ENCODE data around the gene DNAJC17.

The DNAJC17 gene

DNA sequence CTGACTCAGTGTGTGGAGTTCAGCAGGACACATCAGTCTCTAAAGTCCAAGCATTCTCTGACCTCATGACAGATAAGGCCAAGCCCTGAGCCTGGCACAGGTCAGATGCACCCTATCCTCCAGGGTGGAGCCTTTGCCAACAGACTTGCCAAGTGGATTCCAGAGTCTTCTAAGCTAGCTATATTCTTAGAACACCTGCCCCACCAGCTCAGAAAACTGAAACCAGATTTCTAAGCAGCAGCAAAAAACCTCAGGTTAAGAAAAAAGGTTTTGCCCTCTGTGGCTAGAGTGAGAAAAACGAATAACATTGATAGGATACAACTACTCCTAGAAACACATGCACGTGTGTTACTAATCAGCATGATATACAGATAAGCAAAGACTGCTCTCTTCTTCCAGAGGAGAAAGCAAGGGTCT is 63.8 kb downstream of the DNAJC17 start:
- Histone ChIP-seq H3K4me1 (ENCODE audit: control insufficient read depth, insufficient read depth, low read length) (no peaks in the 10 kb centered on the region), H3K9me3 (ENCODE audit: control insufficient read depth, low read length) (no peaks in the 10 kb centered on the region), H3K36me3 (ENCODE audit: control insufficient read depth, insufficient read depth, low read length) (peaks cover 15% of the 10 kb centered on the region), H3K27me3 (ENCODE audit: control insufficient read depth, insufficient read depth, low read length, poor library complexity, severe bottlenecking) (no peaks in the 10 kb centered on the region), H3K4me3 (ENCODE audit: insufficient read depth, low read depth, low read length) (no peak overlapping the region), H3K27ac (ENCODE audit: insufficient read depth, low read depth, low read length, poor library complexity, severe bottlenecking) (no peak overlapping the region)
- WGBS, 2 experiments: 95 to 96% methylated on average over 2 of the region's 2 CpGs

DNA sequence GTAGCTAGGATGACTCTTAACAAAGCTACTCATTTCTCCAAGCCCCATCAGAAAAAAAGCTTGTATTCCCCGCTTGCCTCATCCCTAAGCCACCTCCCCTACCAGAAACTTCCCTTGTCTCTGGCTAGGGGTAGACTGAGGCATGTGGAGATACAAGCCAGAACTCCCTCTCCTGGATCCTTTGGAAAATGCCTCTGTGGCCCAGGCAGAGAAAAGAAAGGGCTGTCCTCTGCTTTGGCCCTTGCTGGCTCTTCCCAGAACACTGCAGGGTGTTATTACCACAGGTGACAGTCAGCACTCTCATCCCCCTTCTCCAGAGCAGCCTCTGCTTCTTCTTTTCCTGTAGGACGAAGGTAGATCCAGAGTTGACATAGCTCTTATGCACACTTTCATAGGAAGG is 67.4 kb downstream of the DNAJC17 start:
- H3K9me3 ChIP-seq (ENCODE audit: control insufficient read depth, low read length): no peaks in the 10 kb centered on the region

DNA sequence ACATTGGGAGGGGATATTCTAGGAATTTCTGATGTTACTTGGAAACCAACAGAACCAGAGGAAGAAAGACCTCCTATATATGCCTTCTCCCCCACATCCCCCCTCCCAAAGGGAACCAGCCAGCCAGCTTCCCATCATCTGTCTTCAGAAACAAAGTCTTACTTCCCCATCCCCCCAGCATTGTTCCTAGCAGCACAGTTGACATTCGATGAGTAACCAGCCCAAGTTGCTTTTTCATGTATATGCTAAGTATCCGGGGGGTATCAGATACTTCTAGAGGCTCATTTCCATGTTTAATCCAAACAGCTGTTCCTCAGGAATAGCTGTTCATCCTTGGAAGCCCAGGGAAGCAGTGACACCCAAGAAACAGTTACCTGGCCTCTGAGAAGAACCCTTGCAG is 68.2 kb downstream of the DNAJC17 start:
- no peaks in the 10 kb centered on the region for H3K27me3 ChIP-seq (ENCODE audit: control insufficient read depth, insufficient read depth, low read length, poor library complexity, severe bottlenecking)
- no peaks in the 10 kb centered on the region for H3K9me3 ChIP-seq (ENCODE audit: control insufficient read depth, low read length)
- WGBS, 2 experiments: 21 to 33% methylated on average over 2 of the region's 2 CpGs
- H3K4me1 ChIP-seq (ENCODE audit: control insufficient read depth, insufficient read depth, low read length): no peaks in the 10 kb centered on the region
- H3K27ac ChIP-seq (ENCODE audit: insufficient read depth, low read depth, low read length, poor library complexity, severe bottlenecking): no peak overlapping the region
- H3K36me3 ChIP-seq (ENCODE audit: control insufficient read depth, insufficient read depth, low read length): peaks cover 31% of the 10 kb centered on the region
- no peak overlapping the region for H3K4me3 ChIP-seq (ENCODE audit: insufficient read depth, low read depth, low read length)

More for the DNA sequence above, 67.4 kb downstream of the DNAJC17 start:
- Histone ChIP-seq H3K36me3 (ENCODE audit: control insufficient read depth, insufficient read depth, low read length) (peaks cover 26% of the 10 kb centered on the region), H3K27ac (ENCODE audit: insufficient read depth, low read depth, low read length, poor library complexity, severe bottlenecking) (no peak overlapping the region), H3K4me1 (ENCODE audit: control insufficient read depth, insufficient read depth, low read length) (no peaks in the 10 kb centered on the region), H3K4me3 (ENCODE audit: insufficient read depth, low read depth, low read length) (no peak overlapping the region), H3K27me3 (ENCODE audit: control insufficient read depth, insufficient read depth, low read length, poor library complexity, severe bottlenecking) (no peaks in the 10 kb centered on the region)
- whole genome bisulfite sequencing, 2 experiments: 89 to 91% methylated on average over 2 of the region's 2 CpGs

DNA sequence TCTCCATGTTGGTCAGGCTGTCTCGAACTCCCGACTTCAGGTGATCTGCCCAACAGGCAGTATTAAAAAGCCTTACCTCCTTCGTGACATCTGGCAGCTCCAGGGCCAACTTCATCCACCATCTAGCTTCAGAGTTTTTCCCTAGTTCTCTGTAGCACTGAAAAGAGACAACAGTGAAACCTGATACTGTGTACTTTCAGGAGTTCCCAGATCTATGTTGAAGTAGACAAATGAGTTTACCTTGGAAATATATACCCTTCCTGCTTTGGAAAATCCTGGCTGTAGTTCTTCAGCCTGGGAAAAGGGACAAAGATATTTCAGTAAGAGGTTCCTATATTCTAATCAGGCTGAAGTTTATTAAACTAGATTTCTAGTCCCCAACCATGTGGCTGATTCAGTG is 70.2 kb downstream of the DNAJC17 start:
- H3K9me3 ChIP-seq (ENCODE audit: control insufficient read depth, low read length): no peaks in the 10 kb centered on the region
- H3K4me1 ChIP-seq (ENCODE audit: control insufficient read depth, insufficient read depth, low read length): no peaks in the 10 kb centered on the region
- H3K4me3 ChIP-seq (ENCODE audit: insufficient read depth, low read depth, low read length): no peak overlapping the region
- no peak overlapping the region for H3K27ac ChIP-seq (ENCODE audit: insufficient read depth, low read depth, low read length, poor library complexity, severe bottlenecking)
- peaks cover 18% of the 10 kb centered on the region for H3K36me3 ChIP-seq (ENCODE audit: control insufficient read depth, insufficient read depth, low read length)
- WGBS, 2 experiments: 93 to 96% methylated on average over 3 of the region's 3 CpGs
- H3K27me3 ChIP-seq (ENCODE audit: control insufficient read depth, insufficient read depth, low read length, poor library complexity, severe bottlenecking): no peaks in the 10 kb centered on the region

DNA sequence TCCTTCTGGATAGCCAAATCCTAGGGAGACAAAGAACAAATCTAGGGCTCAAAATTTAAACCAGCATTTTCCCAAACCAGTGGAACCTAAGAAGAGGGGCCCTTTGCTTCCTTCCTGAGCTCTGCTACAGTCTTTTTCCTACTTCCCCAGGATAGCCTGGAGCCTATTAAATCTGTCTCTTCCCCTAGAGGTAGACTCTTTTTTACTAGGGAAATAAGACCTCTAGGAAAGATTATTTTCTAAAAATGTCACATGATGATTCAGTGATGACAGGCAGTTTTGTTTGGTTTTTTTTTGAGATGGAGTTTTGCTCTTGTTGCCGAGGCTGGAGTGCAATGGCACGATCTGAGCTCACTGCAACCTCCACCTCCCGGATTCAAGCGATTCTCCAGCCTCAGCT is 70.7 kb downstream of the DNAJC17 start:
- Histone ChIP-seq H3K4me3 (ENCODE audit: insufficient read depth, low read depth, low read length) (no peak overlapping the region), H3K36me3 (ENCODE audit: control insufficient read depth, insufficient read depth, low read length) (peaks cover 20% of the 10 kb centered on the region)
- WGBS, 2 experiments: 93 to 98% methylated on average over 4 of the region's 4 CpGs

DNA sequence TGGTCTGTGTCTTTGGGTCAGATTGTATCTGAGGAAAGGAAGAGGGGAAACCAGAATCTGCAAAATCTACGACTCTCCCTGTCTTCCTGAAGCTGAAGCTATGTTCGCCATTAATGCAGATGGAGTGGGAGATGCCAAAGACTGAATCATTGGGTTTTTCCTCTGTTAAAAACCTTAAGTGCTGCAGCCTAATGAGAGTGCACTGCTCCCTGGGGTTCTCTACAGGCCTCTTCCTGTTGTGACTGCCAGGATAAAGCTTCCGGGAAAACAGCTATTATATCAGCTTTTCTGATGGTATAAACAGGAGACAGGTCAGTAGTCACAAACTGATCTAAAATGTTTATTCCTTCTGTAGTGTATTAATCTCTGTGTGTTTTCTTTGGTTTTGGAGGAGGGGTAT is 76.2 kb downstream of the DNAJC17 start:
- Histone ChIP-seq H3K4me1 (ENCODE audit: control insufficient read depth, insufficient read depth, low read length) (no peaks in the 10 kb centered on the region), H3K27ac (ENCODE audit: insufficient read depth, low read depth, low read length, poor library complexity, severe bottlenecking) (no peak overlapping the region), H3K27me3 (ENCODE audit: control insufficient read depth, insufficient read depth, low read length, poor library complexity, severe bottlenecking) (no peaks in the 10 kb centered on the region), H3K36me3 (ENCODE audit: control insufficient read depth, insufficient read depth, low read length) (peaks cover 31% of the 10 kb centered on the region), H3K9me3 (ENCODE audit: control insufficient read depth, low read length) (no peaks in the 10 kb centered on the region), H3K4me3 (ENCODE audit: insufficient read depth, low read depth, low read length) (no peak overlapping the region)
- 94 to 98% methylated on average over 3 of the region's 3 CpGs for WGBS, 2 experiments

More for the DNA sequence above, 70.7 kb downstream of the DNAJC17 start:
- H3K27me3 ChIP-seq (ENCODE audit: control insufficient read depth, insufficient read depth, low read length, poor library complexity, severe bottlenecking): no peaks in the 10 kb centered on the region
- no peaks in the 10 kb centered on the region for H3K4me1 ChIP-seq (ENCODE audit: control insufficient read depth, insufficient read depth, low read length)
- no peak overlapping the region for H3K27ac ChIP-seq (ENCODE audit: insufficient read depth, low read depth, low read length, poor library complexity, severe bottlenecking)
- H3K9me3 ChIP-seq (ENCODE audit: control insufficient read depth, low read length): no peaks in the 10 kb centered on the region

DNA sequence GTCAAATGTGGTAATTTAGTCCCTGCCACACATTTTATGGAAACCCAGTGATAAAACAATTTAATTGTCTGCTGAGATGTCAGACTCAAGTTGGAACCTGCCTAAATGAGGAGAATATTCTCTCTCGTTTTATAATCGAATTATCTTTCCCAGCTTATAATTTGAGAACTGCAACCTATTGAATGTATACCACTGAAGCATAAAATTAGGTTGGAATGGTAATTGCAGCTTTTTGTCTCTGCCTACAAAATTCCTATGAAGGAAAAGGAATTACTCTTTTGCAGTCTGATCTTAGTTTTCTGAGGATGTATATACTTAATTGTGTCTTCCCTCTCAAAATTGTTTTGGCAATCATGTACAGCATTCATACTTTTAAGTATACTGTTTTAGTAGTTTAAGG is 83.4 kb downstream of the DNAJC17 start:
- Histone ChIP-seq H3K27ac (ENCODE audit: insufficient read depth, low read depth, low read length, poor library complexity, severe bottlenecking) (no peak overlapping the region), H3K9me3 (ENCODE audit: control insufficient read depth, low read length) (no peaks in the 10 kb centered on the region), H3K4me1 (ENCODE audit: control insufficient read depth, insufficient read depth, low read length) (no peaks in the 10 kb centered on the region), H3K36me3 (ENCODE audit: control insufficient read depth, insufficient read depth, low read length) (peaks cover 3% of the 10 kb centered on the region), H3K27me3 (ENCODE audit: control insufficient read depth, insufficient read depth, low read length, poor library complexity, severe bottlenecking) (no peaks in the 10 kb centered on the region), H3K4me3 (ENCODE audit: insufficient read depth, low read depth, low read length) (no peak overlapping the region)
- 96 to 100% methylated on average over 2 of the region's 2 CpGs for WGBS, 2 experiments

DNA sequence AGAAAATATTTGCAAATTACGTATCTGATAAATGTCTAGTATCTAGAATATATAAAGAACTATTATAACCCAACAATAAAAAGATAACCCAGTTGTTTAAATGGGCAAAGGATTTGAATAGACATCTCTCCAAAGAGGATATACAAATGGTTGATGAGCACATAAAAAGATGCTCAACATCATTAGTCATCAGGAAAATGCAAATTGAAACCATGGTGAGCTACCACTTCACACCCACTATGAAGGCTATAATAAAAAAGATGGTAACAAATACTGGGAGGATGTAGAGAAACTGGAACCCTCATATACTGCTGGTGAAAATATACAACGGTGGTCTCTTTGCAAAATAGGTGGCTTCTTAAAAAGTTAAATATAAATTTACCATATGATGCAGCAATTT is 84.3 kb downstream of the DNAJC17 start:
- Histone ChIP-seq H3K4me1 (ENCODE audit: control insufficient read depth, insufficient read depth, low read length) (no peaks in the 10 kb centered on the region), H3K27ac (ENCODE audit: insufficient read depth, low read depth, low read length, poor library complexity, severe bottlenecking) (no peak overlapping the region), H3K36me3 (ENCODE audit: control insufficient read depth, insufficient read depth, low read length) (no peaks in the 10 kb centered on the region), H3K9me3 (ENCODE audit: control insufficient read depth, low read length) (no peaks in the 10 kb centered on the region), H3K4me3 (ENCODE audit: insufficient read depth, low read depth, low read length) (no peak overlapping the region), H3K27me3 (ENCODE audit: control insufficient read depth, insufficient read depth, low read length, poor library complexity, severe bottlenecking) (no peaks in the 10 kb centered on the region)
- 100% methylated on average over 1 of the region's 2 CpGs; no CpG with 5 or more reads in 1 of the 2 experiments for WGBS, 2 experiments

DNA sequence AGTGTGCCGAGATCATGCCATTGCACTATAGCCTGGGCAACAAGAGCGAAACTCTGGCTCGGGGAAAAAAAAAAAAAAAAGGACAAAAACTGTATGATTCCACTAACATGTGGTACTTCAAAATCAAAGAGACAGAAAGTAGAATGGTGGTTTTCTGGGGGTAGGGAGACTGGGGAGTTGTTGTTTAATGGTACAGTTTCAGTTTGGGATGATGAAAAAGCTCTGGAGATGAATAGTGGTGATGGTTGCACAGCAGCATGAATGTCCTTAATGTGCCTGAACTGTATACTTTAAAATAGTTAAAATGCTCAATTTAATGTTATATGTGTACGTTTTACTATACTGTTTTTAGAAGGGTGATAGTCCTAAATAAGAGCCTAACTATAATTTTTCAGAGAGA is 84.9 kb downstream of the DNAJC17 start:
- Histone ChIP-seq H3K4me3 (ENCODE audit: insufficient read depth, low read depth, low read length) (no peak overlapping the region), H3K36me3 (ENCODE audit: control insufficient read depth, insufficient read depth, low read length) (peaks cover 3% of the 10 kb centered on the region), H3K27ac (ENCODE audit: insufficient read depth, low read depth, low read length, poor library complexity, severe bottlenecking) (no peak overlapping the region), H3K9me3 (ENCODE audit: control insufficient read depth, low read length) (no peaks in the 10 kb centered on the region), H3K27me3 (ENCODE audit: control insufficient read depth, insufficient read depth, low read length, poor library complexity, severe bottlenecking) (no peaks in the 10 kb centered on the region), H3K4me1 (ENCODE audit: control insufficient read depth, insufficient read depth, low read length) (no peaks in the 10 kb centered on the region)
- WGBS, 2 experiments: 88 to 98% methylated on average over 3 of the region's 4 CpGs

DNA sequence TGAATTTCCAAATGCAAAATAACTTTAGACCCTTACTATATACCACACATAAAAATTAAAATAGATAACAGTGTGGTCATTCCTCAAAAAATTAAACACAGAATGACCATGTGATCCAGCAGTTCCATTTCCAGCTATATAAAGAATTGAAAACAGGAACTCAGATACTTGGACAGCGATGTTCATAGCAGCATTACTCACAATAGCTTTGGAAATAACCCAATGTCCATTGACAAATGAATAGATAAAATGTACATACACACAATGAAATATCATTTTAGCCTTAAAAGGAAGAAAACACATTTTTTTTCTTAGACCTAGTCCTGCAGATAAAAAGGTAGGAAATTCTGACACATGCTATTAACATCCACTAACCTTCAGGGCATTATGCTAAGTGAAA is 85.6 kb downstream of the DNAJC17 start:
- no peaks in the 10 kb centered on the region for H3K9me3 ChIP-seq (ENCODE audit: control insufficient read depth, low read length)
- H3K4me1 ChIP-seq (ENCODE audit: control insufficient read depth, insufficient read depth, low read length): no peaks in the 10 kb centered on the region
- no peak overlapping the region for H3K4me3 ChIP-seq (ENCODE audit: insufficient read depth, low read depth, low read length)
- H3K36me3 ChIP-seq (ENCODE audit: control insufficient read depth, insufficient read depth, low read length): peaks cover 4% of the 10 kb centered on the region
- WGBS, 2 experiments: 100% methylated on average over 1 of the region's 1 CpG
- H3K27ac ChIP-seq (ENCODE audit: insufficient read depth, low read depth, low read length, poor library complexity, severe bottlenecking): no peak overlapping the region
- H3K27me3 ChIP-seq (ENCODE audit: control insufficient read depth, insufficient read depth, low read length, poor library complexity, severe bottlenecking): no peaks in the 10 kb centered on the region

DNA sequence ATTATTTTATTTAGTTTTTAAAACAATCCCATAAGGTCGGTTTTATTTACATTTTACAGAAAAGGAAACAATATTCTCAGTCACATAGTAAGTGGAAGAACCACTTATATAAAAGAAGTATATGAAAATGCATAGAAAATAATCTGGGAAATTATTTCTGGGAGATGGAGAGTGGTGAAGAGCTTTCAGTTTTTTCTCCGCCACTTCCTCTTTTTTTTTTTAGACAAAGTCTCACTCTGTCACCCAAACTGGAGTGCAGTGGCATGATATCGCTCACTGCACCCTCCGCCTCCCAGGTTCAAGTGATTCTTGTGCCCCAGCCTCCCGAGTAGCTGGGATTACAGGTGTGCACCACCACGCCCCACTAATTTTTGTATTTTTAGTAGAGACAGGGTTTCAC is 91.1 kb downstream of the DNAJC17 start:
- peaks cover 8% of the 10 kb centered on the region for H3K36me3 ChIP-seq (ENCODE audit: control insufficient read depth, insufficient read depth, low read length)
- H3K9me3 ChIP-seq (ENCODE audit: control insufficient read depth, low read length): no peaks in the 10 kb centered on the region
- H3K4me1 ChIP-seq (ENCODE audit: control insufficient read depth, insufficient read depth, low read length): no peaks in the 10 kb centered on the region
- H3K27me3 ChIP-seq (ENCODE audit: control insufficient read depth, insufficient read depth, low read length, poor library complexity, severe bottlenecking): no peaks in the 10 kb centered on the region
- WGBS, 2 experiments: 94 to 96% methylated on average over 5 of the region's 6 CpGs
- no peak overlapping the region for H3K4me3 ChIP-seq (ENCODE audit: insufficient read depth, low read depth, low read length)
- no peak overlapping the region for H3K27ac ChIP-seq (ENCODE audit: insufficient read depth, low read depth, low read length, poor library complexity, severe bottlenecking)

Measured in ectodermal cell (in vitro differentiated cells).